ENCODE measurements around the gene SLC7A5.
"Not testable (repeated sequence)": the region's sequence is repeated elsewhere in the genome, so short reads cannot be mapped to it uniquely, and the experiment has no call there.

The SLC7A5 gene

GRCh38 chr16:87822108-87822970 lies 47.0 kb downstream of the SLC7A5 start:
- DNase-seq (ENCODE audit: low read depth): no peak

GRCh38 chr16:87821376-87822107 lies 47.8 kb downstream of the SLC7A5 start:
- DNase-seq (ENCODE audit: low read depth): no peak

- no peak for DNase-seq (ENCODE audit: low read depth)
Measured at GRCh38 chr16:87819983-87820382, 49.3 kb downstream of the SLC7A5 start.

- no peak for DNase-seq (ENCODE audit: low read depth)
Measured at GRCh38 chr16:87819282-87819681, 50.0 kb downstream of the SLC7A5 start.

- no peak for DNase-seq (ENCODE audit: low read depth)
Measured at GRCh38 chr16:87818533-87819161, 50.7 kb downstream of the SLC7A5 start.

- no peak for DNase-seq (ENCODE audit: low read depth)
Measured at GRCh38 chr16:87817910-87818309, 51.4 kb downstream of the SLC7A5 start.

- DNase-seq (ENCODE audit: low read depth): not testable (repeated sequence)
Measured at GRCh38 chr16:87817370-87817769, 51.9 kb downstream of the SLC7A5 start.

- DNase-seq (ENCODE audit: low read depth): no peak
Measured at GRCh38 chr16:87816507-87817100, 52.7 kb downstream of the SLC7A5 start.

- no peak for DNase-seq (ENCODE audit: low read depth)
Measured at GRCh38 chr16:87815567-87815966, 53.7 kb downstream of the SLC7A5 start.

GRCh38 chr16:87812200-87812656 lies 57.1 kb downstream of the SLC7A5 start:
- no peak for DNase-seq (ENCODE audit: low read depth)

- DNase-seq (ENCODE audit: low read depth): not testable (repeated sequence)
Measured at GRCh38 chr16:87811454-87811853, 57.9 kb downstream of the SLC7A5 start.

GRCh38 chr16:87809150-87809902 lies 60.0 kb downstream of the SLC7A5 start:
- no peak for DNase-seq (ENCODE audit: low read depth)

- no peak for DNase-seq (ENCODE audit: low read depth)
Measured at GRCh38 chr16:87808108-87808507, 61.2 kb downstream of the SLC7A5 start.

- DNase-seq (ENCODE audit: low read depth): peak; percentile 44
Measured at GRCh38 chr16:87806641-87807546, 62.4 kb downstream of the SLC7A5 start.

GRCh38 chr16:87806261-87806640 lies 63.1 kb downstream of the SLC7A5 start:
- DNase-seq (ENCODE audit: low read depth): peak; percentile 11

GRCh38 chr16:87803385-87803784 lies 65.9 kb downstream of the SLC7A5 start:
- DNase-seq (ENCODE audit: low read depth): no peak

- DNase-seq (ENCODE audit: low read depth): no peak
Measured at GRCh38 chr16:87802670-87803069, 66.6 kb downstream of the SLC7A5 start.

GRCh38 chr16:87801679-87802259 lies 67.5 kb downstream of the SLC7A5 start:
- DNase-seq (ENCODE audit: low read depth): no peak

- DNase-seq (ENCODE audit: low read depth): no peak
Measured at GRCh38 chr16:87800497-87800896, 68.8 kb downstream of the SLC7A5 start.

GRCh38 chr16:87795336-87795735 lies 74.0 kb downstream of the SLC7A5 start:
- DNase-seq (ENCODE audit: low read depth): no peak

Data from activated T-cell treated with anti-CD3 and anti-CD28 coated beads for 24 hours (primary cell).